ENCODE results near the gene MMS22L.

The MMS22L gene

GRCh38 chr6:97306544-97307320, 23.7 kb upstream of the MMS22L start:
- no peak overlapping the region for H4K8ac ChIP-seq (ENCODE audit: low read depth, low read length)
- no peak overlapping the region for H3K4me2 ChIP-seq (ENCODE audit: low read length)
- H3K36me3 ChIP-seq (ENCODE audit: control insufficient read depth, insufficient read depth, low read length), result no peaks in the 10 kb centered on the region
- H3K79me1 ChIP-seq (ENCODE audit: low read length), result no peaks in the 10 kb centered on the region
- no CpG with 5 or more reads among the region's 1 CpG for WGBS (ENCODE audit: extremely low coverage, insufficient coverage, low lambda C conversion rate)
- H3K18ac ChIP-seq (ENCODE audit: low read length), result no peak overlapping the region
- H2BK15ac ChIP-seq (replicated peaks; ENCODE audit: low read depth), result no peak overlapping the region
- H3K4ac ChIP-seq (ENCODE audit: low read depth, low read length), result no peak overlapping the region
- no peak overlapping the region for H3K56ac ChIP-seq (ENCODE audit: low read length)
- H3K23ac ChIP-seq (ENCODE audit: low read length), result no peak overlapping the region
- no peak overlapping the region for H2AK5ac ChIP-seq (ENCODE audit: low read length)
- no peak for DNase-seq
- H3K27me3 ChIP-seq (ENCODE audit: insufficient read depth, low read length, poor library complexity), result no peaks in the 10 kb centered on the region
- H3K9ac ChIP-seq (ENCODE audit: low read length), result no peak overlapping the region
- H2BK120ac ChIP-seq (ENCODE audit: low read depth, low read length), result no peak overlapping the region
- H3K4me1 ChIP-seq (ENCODE audit: control insufficient read depth, low read depth, low read length), result no peaks in the 10 kb centered on the region
- H4K5ac ChIP-seq (ENCODE audit: low read length), result no peak overlapping the region
- H3K4me3 ChIP-seq (ENCODE audit: low read length), result no peak overlapping the region
- H2BK5ac ChIP-seq (ENCODE audit: low read length), result no peak overlapping the region
- no peak overlapping the region for H3K27ac ChIP-seq (ENCODE audit: low read depth, low read length)
- no peaks in the 10 kb centered on the region for H3K79me2 ChIP-seq (ENCODE audit: control insufficient read depth, insufficient read depth, low read length)

- no peak overlapping the region for H3K4me2 ChIP-seq (ENCODE audit: low read length)
- DNase-seq, result no peak
- H3K79me2 ChIP-seq (ENCODE audit: control insufficient read depth, insufficient read depth, low read length), result no peaks in the 10 kb centered on the region
- H2BK5ac ChIP-seq (ENCODE audit: low read length), result no peak overlapping the region
- no peak overlapping the region for H2BK15ac ChIP-seq (replicated peaks; ENCODE audit: low read depth)
- H2AK5ac ChIP-seq (ENCODE audit: low read length), result no peak overlapping the region
- no peaks in the 10 kb centered on the region for H3K36me3 ChIP-seq (ENCODE audit: control insufficient read depth, insufficient read depth, low read length)
- no peak overlapping the region for H4K5ac ChIP-seq (ENCODE audit: low read length)
- no peak overlapping the region for H3K27ac ChIP-seq (ENCODE audit: low read depth, low read length)
- WGBS (ENCODE audit: extremely low coverage, insufficient coverage, low lambda C conversion rate), result no CpG with 5 or more reads among the region's 8 CpGs
- H3K18ac ChIP-seq (ENCODE audit: low read length), result no peak overlapping the region
- no peak overlapping the region for H3K56ac ChIP-seq (ENCODE audit: low read length)
- H3K27me3 ChIP-seq (ENCODE audit: insufficient read depth, low read length, poor library complexity), result no peaks in the 10 kb centered on the region
- no peak overlapping the region for H3K4ac ChIP-seq (ENCODE audit: low read depth, low read length)
- H3K23ac ChIP-seq (ENCODE audit: low read length), result no peak overlapping the region
- no peak overlapping the region for H3K4me3 ChIP-seq (ENCODE audit: low read length)
- H3K79me1 ChIP-seq (ENCODE audit: low read length), result no peaks in the 10 kb centered on the region
- H3K4me1 ChIP-seq (ENCODE audit: control insufficient read depth, low read depth, low read length), result no peaks in the 10 kb centered on the region
- no peak overlapping the region for H2BK120ac ChIP-seq (ENCODE audit: low read depth, low read length)
- H4K8ac ChIP-seq (ENCODE audit: low read depth, low read length), result no peak overlapping the region
- no peak overlapping the region for H3K9ac ChIP-seq (ENCODE audit: low read length)
Measured at GRCh38 chr6:97305414-97306066, 22.5 kb upstream of the MMS22L start.

- no peak overlapping the region for H3K4me3 ChIP-seq (ENCODE audit: low read length)
- H2BK15ac ChIP-seq (replicated peaks; ENCODE audit: low read depth), result no peak overlapping the region
- H3K4me2 ChIP-seq (ENCODE audit: low read length), result no peak overlapping the region
- H2AK5ac ChIP-seq (ENCODE audit: low read length), result no peak overlapping the region
- no peak overlapping the region for H4K5ac ChIP-seq (ENCODE audit: low read length)
- H3K18ac ChIP-seq (ENCODE audit: low read length), result no peak overlapping the region
- no peak overlapping the region for H3K4ac ChIP-seq (ENCODE audit: low read depth, low read length)
- H3K36me3 ChIP-seq (ENCODE audit: control insufficient read depth, insufficient read depth, low read length), result no peaks in the 10 kb centered on the region
- H3K4me1 ChIP-seq (ENCODE audit: control insufficient read depth, low read depth, low read length), result no peaks in the 10 kb centered on the region
- H4K8ac ChIP-seq (ENCODE audit: low read depth, low read length), result no peak overlapping the region
- no peaks in the 10 kb centered on the region for H3K79me1 ChIP-seq (ENCODE audit: low read length)
- H3K56ac ChIP-seq (ENCODE audit: low read length), result no peak overlapping the region
- no peak overlapping the region for H2BK5ac ChIP-seq (ENCODE audit: low read length)
- H3K27me3 ChIP-seq (ENCODE audit: insufficient read depth, low read length, poor library complexity), result no peaks in the 10 kb centered on the region
- no CpG with 5 or more reads among the region's 2 CpGs for WGBS (ENCODE audit: extremely low coverage, insufficient coverage, low lambda C conversion rate)
- no peak for DNase-seq
- no peak overlapping the region for H2BK120ac ChIP-seq (ENCODE audit: low read depth, low read length)
- no peak overlapping the region for H3K23ac ChIP-seq (ENCODE audit: low read length)
- H3K79me2 ChIP-seq (ENCODE audit: control insufficient read depth, insufficient read depth, low read length), result no peaks in the 10 kb centered on the region
- H3K27ac ChIP-seq (ENCODE audit: low read depth, low read length), result no peak overlapping the region
- H3K9ac ChIP-seq (ENCODE audit: low read length), result no peak overlapping the region
Measured at GRCh38 chr6:97304701-97305100, 21.7 kb upstream of the MMS22L start.

- no peak for DNase-seq
- Histone ChIP-seq H3K27ac (ENCODE audit: low read depth, low read length) (no peak overlapping the region), H2BK120ac (ENCODE audit: low read depth, low read length) (no peak overlapping the region), H3K9ac (ENCODE audit: low read length) (no peak overlapping the region), H3K4ac (ENCODE audit: low read depth, low read length) (no peak overlapping the region), H3K79me2 (ENCODE audit: control insufficient read depth, insufficient read depth, low read length) (no peaks in the 10 kb centered on the region), H2AK5ac (ENCODE audit: low read length) (no peak overlapping the region), H4K5ac (ENCODE audit: low read length) (no peak overlapping the region), H3K79me1 (ENCODE audit: low read length) (no peaks in the 10 kb centered on the region), H2BK15ac (replicated peaks; ENCODE audit: low read depth) (no peak overlapping the region), H3K23ac (ENCODE audit: low read length) (no peak overlapping the region), H3K4me1 (ENCODE audit: control insufficient read depth, low read depth, low read length) (no peaks in the 10 kb centered on the region), H3K18ac (ENCODE audit: low read length) (no peak overlapping the region), H3K27me3 (ENCODE audit: insufficient read depth, low read length, poor library complexity) (no peaks in the 10 kb centered on the region), H3K4me3 (ENCODE audit: low read length) (no peak overlapping the region), H3K4me2 (ENCODE audit: low read length) (no peak overlapping the region), H2BK5ac (ENCODE audit: low read length) (no peak overlapping the region), H4K8ac (ENCODE audit: low read depth, low read length) (no peak overlapping the region), H3K56ac (ENCODE audit: low read length) (no peak overlapping the region), H3K36me3 (ENCODE audit: control insufficient read depth, insufficient read depth, low read length) (no peaks in the 10 kb centered on the region)
- no CpG with 5 or more reads among the region's 3 CpGs for WGBS (ENCODE audit: extremely low coverage, insufficient coverage, low lambda C conversion rate)
Measured at GRCh38 chr6:97294451-97294850, 11.4 kb upstream of the MMS22L start.

DNA sequence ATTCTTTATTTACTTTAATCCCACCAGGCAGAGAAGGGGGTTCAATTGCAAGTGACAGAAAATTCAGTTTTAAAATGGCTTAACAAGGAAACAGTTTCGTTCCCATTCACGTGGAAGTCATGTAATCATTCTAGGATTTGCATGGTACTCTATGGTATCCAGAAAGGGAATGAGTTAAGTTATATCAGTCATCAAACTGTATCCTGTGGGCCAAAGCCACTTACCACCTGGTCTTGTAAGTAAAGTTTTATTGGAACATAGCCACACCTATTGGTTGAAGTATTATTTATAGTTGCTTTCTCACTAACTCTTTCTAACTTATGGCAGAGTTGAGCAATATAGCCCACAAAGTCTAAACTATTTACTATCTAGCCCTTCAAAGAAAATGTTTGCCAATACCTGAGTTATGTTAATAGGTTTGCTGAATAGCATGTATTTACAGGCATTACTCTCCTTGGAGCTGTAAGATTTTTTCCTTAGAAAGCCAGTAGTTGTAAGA, 10.2 kb upstream of the MMS22L start:
- no CpG with 5 or more reads among the region's 2 CpGs for WGBS (ENCODE audit: extremely low coverage, insufficient coverage, low lambda C conversion rate)
- H3K4me2 ChIP-seq (ENCODE audit: low read length), result no peak overlapping the region

More for the DNA sequence above, 10.2 kb upstream of the MMS22L start:
- Histone ChIP-seq H2BK120ac (ENCODE audit: low read depth, low read length) (no peak overlapping the region), H3K27ac (ENCODE audit: low read depth, low read length) (no peak overlapping the region), H3K79me2 (ENCODE audit: control insufficient read depth, insufficient read depth, low read length) (no peaks in the 10 kb centered on the region), H3K4me3 (ENCODE audit: low read length) (no peak overlapping the region), H2BK15ac (replicated peaks; ENCODE audit: low read depth) (no peak overlapping the region), H2BK5ac (ENCODE audit: low read length) (no peak overlapping the region), H3K4ac (ENCODE audit: low read depth, low read length) (no peak overlapping the region), H4K8ac (ENCODE audit: low read depth, low read length) (no peak overlapping the region), H2AK5ac (ENCODE audit: low read length) (no peak overlapping the region), H3K56ac (ENCODE audit: low read length) (no peak overlapping the region), H3K36me3 (ENCODE audit: control insufficient read depth, insufficient read depth, low read length) (no peaks in the 10 kb centered on the region), H3K18ac (ENCODE audit: low read length) (no peak overlapping the region), H4K5ac (ENCODE audit: low read length) (no peak overlapping the region), H3K27me3 (ENCODE audit: insufficient read depth, low read length, poor library complexity) (no peaks in the 10 kb centered on the region), H3K4me1 (ENCODE audit: control insufficient read depth, low read depth, low read length) (no peaks in the 10 kb centered on the region), H3K79me1 (ENCODE audit: low read length) (no peaks in the 10 kb centered on the region), H3K23ac (ENCODE audit: low read length) (no peak overlapping the region), H3K9ac (ENCODE audit: low read length) (no peak overlapping the region)
- DNase-seq, result no peak
